CD4-positive, alpha-beta T cell treated with Interleukin-12 subunit alpha and Interleukin-12 subunit beta, for 1 hour (primary cell): ENCODE results near the gene CD36.
A peak's percentile ranks its signal among the peaks of the same experiment; 100 is the strongest.
"Not testable (repeated sequence)": the region's sequence is repeated elsewhere in the genome, so short reads cannot be mapped to it uniquely, and the experiment has no call there.

Experiments
- DNase-seq: peaks from one replicate; pipeline ENCODE4 v3.0.0-alpha.2; 2020

The CD36 gene

DNA sequence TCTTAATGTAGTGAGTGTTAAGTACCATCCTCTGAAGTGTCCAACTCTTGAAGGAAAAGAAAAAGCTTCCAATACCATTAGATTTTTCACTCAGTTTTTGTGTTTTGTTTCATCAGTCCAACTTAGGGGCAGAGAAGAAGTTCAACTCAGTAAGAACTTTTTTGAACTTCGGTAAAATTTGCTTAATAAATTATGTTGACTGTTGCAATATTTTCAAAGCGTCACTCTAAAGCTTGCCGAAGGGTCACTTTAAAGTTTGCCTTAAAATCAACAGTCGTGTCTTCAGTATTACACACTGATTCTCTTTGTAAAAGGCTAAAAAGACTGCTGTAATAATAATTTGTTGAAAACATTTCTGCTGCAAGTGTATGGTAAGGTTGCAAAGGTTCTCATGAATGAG, 17.6 kb downstream of the CD36 start:
- no peak for DNase-seq

GRCh38 chr7:80659120-80660055, 20.9 kb downstream of the CD36 start:
- DNase-seq: no peak

- DNase-seq: no peak
Measured at GRCh38 chr7:80660939-80661338, 22.5 kb downstream of the CD36 start.

DNA sequence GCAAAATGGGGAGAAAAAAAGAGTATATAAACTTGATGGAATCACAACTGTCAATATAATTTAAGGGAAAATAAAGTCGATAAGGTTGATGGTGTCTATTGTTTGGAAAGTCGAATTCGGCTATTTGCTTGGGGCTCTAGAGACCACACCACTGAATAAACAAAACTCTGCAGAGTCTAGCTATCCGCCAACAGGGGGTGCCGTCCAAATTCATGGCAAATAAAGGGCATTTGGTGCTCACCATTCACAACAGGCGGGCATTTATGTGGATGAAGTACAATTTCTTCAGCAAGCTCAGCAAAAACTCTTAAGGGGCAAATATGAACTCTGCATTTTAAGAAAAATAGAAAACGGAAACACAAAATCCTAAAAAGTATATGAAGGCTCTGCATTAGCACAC, 23.3 kb downstream of the CD36 start:
- DNase-seq: no peak

- no peak for DNase-seq
Measured at GRCh38 chr7:80662252-80662651, 23.8 kb downstream of the CD36 start.

DNA sequence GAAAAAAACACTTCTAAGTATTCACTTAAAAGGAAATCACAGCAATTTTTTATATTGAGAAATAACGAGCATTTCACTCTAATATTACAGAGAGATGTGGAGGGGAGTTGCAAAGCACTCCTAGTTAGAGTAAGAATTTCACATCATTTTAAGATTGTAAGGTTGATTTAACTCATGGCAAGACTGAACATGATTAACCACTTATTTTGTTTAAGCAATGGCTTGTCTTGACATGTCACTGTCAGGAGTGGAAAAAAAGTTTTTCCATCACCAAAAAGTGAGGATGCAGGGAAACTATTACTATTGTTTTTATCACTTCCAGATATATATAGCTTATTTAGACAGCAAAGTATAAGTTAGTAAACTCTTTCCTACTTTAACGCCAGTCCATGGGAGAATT, 27.1 kb downstream of the CD36 start:
- DNase-seq: no peak

- DNase-seq: no peak
Measured at GRCh38 chr7:80666376-80666775, 27.9 kb downstream of the CD36 start.

- DNase-seq: not testable (repeated sequence)
Measured at GRCh38 chr7:80669367-80669766, 30.9 kb downstream of the CD36 start.

DNA sequence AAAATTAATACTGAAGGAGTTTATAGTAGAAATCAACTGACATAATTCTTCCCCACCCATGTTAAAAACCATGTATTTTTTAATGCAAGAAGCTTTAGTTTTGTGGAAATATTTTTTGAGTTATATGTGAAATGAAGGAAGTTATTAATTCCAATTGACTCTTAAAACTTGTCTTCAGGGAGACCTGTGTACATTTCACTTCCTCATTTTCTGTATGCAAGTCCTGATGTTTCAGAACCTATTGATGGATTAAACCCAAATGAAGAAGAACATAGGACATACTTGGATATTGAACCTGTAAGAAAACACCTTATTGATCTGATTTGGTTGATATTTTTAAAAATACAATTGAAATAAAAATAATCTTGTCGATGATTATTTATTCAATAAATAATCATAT, 33.3 kb downstream of the CD36 start:
- no peak for DNase-seq

- no peak for DNase-seq
Measured at GRCh38 chr7:80675090-80675489, 36.6 kb downstream of the CD36 start.

DNA sequence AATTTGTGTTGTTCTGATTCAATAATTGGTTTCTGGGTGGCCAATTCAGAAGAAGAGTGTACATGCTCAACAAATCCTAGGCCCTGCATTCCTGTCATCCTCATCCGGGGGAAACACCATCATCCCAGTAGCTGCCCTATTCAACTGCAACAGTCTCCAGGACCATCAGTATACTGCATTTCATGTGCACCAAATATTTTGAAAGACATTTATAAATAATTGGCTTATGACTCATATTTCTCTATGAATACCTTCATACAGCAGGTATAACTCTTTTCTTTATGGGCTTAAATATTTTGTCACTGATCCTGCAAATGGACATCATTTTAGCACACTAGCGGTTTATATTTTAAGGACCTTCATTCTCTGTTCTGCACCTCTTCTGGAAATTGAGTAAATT, 38.0 kb downstream of the CD36 start:
- DNase-seq: no peak

DNA sequence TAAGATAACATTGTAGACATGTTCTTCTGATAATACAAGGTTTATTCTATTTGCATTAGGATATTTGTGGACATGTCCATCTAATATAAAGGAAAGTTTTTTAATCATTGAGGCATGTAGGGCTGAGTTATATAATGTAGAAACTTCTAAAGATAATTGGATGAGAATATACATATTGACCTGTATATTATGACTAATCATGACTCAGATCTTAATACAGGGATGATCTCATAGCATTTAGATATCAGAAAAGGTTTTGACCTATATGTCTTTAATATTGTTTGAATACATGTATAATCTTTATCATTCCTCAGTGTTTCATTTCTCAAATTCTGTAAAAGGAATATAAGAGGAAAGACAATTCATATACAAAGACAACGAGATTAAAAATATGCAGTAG, 39.2 kb downstream of the CD36 start:
- DNase-seq: no peak

GRCh38 chr7:80678707-80679106, 40.3 kb downstream of the CD36 start:
- no peak for DNase-seq

- no peak for DNase-seq
Measured at GRCh38 chr7:80679921-80680907, 41.8 kb downstream of the CD36 start.

DNA sequence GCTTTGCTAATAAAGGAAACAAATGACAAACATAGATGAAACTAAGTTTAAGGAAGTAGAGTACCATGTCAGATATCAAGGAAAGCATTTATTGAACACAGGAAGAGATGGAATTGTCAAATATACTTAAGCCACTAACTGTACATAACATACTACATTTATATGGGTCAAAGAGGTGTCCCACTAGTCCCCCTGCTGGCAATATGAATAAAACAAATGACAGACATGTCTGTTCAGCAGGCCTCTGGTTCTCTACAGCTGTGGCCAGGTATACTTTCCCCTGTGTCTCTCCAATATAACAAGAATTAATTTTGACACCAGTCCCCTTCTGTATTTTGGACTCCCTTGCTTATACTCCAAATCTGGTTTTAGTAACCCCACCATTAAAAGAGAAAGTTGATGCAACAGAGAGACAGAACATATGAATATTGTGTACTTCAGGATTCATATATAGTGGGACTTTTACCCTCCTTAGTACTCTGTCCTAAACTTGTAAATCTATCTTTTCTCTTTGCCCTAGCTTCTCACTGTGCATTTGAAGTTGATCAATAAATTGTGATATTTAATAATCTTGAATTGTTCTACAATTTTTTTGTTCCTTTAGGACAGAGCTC, 42.9 kb downstream of the CD36 start:
- DNase-seq: no peak

GRCh38 chr7:80682744-80683143, 44.3 kb downstream of the CD36 start:
- no peak for DNase-seq

DNA sequence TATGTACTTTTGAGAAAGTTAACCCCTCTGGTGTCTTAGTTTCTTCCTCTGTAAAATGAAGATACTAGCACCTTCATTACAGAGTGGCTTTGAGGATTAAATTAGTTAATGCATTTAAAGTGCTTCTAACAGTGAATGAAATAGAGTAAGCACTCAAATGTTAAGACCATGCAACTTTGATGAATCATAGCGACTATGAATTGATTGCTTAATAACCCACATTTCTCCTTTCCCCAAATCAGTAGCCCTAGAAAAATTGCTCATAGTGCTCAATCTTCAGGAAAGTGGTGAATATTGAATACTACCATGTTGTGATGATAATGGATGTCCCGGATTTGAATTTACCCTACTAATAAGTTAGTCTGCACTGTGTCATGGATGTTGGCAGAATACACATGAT, 48.1 kb downstream of the CD36 start:
- no peak for DNase-seq

GRCh38 chr7:80699045-80699638, 60.7 kb downstream of the CD36 start:
- DNase-seq: peak; percentile 5

DNA sequence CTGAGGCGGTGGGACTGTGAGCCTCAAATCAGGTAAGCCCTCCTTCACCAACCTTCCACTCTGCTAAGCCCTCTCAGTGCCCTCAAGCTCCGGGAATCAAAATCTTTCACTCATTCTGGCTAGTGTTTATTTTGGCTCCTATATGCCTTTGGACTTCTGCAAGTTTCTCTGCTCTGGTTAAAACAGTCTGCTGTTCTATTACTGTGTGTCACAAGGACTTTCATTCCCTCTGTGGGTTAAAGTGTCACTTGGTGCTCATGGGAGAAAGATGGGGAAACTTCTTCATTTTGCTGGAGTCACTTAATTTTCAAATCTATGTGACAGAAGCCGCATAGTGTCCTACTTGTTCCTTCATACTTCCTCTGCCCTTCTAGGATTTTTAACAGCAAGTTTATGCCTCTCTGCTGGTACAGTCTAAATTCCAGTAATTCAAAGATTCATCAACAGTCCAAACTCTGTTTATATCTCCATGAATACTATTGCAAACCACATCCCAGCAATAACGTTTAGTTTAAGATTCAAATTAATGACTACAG, 61.3 kb downstream of the CD36 start:
- DNase-seq: no peak

GRCh38 chr7:80703272-80703671, 64.8 kb downstream of the CD36 start:
- no peak for DNase-seq

DNA sequence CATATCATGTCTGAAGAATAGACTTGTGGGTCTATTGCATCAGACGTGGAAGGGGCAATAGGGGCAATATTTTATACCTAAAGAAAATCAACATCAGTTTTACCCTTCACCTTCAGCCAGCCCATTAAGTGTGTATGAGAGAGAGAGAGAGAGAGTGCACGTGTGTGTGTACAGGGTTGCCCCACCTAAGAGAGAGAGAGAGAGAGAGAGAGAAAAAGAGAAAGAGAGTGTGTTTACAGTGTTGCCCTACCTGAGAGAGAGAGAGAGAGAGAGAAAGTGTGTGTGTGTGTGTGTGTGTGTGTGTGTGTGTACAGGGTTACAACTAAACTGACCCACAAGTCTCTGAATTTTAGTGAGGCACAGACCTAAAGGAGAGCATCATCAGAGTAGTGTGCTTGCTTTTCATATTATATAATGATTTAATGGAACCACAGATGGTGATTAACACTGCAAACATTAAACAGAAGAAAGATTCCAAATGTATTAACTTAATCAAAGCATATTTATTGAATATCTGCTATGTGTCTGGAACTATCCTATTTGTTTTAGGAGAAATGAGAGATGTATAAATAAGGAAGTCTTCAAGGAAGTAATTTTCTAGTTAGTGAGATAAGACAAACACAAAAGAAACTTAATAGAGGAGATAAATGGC, 66.8 kb downstream of the CD36 start:
- no peak for DNase-seq

DNA sequence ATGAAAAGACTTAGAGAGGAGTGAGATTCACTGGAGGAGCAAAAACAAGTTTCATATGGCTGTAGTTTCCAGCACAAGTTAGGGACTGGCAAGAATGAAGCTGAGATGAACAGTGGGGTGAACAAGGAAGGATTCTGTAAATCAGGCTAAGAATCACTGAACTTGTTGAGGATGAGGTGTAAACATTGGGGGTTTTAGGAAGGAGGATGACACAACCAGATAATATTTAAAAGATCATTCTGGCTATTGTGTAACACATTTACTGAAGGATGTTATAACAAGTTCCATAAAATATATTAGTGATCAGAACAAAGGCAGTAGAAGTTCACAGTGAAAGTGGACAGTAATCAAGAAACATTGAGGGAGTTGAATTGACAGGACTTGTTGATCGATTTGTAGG, 68.9 kb downstream of the CD36 start:
- no peak for DNase-seq
